Measurements from ENCODE around the gene TNS3.

Gene TNS3

DNA sequence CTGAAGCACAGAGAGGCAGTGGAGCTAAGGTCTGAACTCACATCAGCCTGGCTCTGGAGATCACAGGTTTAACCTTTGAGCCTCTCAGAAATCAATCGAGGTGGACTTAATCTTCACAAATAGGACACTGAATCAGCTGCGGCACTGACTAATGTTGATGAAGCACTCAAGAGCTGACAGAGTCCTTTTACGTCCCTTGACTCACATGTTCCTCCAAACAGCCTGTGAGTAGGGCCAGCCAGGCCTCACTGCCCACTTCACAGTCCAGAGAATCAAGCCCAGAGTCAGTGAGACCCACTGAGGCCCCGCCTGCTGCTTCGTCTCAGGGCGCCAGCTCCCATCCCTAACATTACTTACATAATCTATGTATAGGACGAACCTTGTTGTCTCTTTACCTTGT is 63.1 kb downstream of the TNS3 start:
- DNase-seq, result peak; percentile 10

DNA sequence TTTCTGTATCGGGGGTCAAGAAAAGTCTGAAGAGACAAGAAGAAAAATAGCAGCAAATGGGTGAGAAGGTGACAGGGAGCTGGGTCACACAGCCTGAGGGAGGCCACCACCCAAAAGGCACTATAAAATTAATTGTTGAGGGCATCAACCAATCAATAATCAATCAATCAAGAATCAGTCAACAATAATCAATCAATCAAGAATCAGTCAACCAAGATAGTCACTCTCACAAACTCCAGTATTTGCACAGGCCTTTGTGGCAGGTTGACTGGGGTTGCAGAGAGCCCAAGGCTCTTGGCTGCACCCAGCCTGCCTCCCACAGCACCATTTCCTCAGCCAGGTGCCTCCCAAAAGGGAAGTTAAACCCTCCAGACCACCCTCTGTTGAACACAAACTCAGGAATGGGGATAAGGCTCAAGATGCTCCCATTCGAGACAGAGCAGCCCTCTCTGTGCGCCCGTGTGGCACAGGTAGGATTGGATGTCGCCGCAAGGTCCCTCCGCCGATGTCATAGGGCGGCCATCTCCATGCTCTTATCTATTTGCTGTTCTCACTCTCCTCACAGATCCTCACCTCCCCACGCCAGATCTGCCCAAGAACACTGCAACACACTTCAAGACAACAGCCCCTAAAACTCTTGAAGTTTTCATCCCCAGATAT is 64.0 kb downstream of the TNS3 start:
- DNase-seq, result peak; percentile 8

DNA sequence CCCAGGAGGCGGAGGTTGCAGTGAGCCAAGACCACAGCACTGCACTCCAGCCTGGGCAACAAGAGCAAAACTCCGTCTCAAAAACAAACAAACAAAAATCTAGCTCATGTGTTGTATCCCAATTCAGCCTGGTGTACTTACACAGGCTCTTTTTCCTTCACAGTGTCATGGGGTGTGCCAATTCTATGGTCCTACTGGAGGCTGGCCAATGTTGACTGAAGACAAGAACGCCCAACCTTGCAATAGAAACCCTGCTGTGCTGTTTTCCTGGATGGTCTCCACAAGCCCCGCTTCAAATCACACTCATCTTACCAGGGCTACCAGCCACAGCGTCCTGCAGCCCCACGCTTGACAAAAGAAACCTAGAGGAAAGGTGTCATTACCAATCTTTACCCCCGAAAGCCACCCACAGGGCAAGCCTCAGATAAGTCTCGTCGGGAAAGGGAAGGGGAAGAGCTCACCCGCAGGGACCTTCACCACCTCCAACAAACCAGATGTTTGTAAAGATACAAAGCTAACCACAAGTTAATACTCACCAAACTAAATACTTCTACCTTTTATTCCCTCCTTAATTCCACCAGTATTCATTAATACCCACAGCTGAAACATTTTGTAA is 64.8 kb downstream of the TNS3 start:
- DNase-seq, result peak; percentile 57

DNA sequence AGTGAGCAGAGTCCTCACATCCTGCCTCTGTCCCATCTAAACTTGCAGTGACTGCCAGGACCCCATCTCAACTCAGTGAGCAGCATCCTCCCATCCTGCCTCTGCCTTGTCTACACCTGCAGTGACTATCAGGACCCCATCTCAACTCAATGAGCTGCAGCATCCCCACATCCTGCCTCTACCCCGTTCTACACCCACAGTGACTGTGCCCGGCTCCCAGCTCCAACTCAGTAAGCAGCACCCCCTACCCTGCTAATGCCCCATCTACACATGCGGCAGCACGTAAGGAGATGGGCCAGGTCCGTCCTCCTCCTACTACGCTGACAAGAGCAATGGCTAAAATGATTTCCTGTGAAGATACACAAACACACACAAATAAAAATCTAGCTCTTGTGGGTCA is 65.5 kb downstream of the TNS3 start:
- peak; percentile 3 for DNase-seq

DNA sequence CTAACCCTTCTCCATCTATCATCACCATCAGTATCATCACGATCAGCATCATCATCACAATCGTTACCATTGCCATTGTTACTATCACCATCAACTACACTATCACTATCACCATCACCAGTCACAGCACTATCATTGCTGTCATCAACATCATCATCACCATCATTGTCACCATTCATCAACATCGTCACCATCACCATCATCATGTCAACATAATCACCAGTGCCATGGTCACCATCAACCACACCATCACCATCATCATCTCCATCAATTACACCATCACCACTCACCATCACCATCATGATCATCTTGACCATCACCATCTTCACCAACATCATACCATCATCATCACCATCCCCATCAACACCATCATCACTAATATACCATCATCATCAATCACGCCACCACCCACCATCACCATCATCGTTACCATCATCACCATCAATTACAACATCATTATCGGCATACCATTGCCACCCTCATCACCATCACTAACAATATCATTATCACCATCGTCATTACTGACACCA is 66.5 kb downstream of the TNS3 start:
- DNase-seq, result no peak

DNA sequence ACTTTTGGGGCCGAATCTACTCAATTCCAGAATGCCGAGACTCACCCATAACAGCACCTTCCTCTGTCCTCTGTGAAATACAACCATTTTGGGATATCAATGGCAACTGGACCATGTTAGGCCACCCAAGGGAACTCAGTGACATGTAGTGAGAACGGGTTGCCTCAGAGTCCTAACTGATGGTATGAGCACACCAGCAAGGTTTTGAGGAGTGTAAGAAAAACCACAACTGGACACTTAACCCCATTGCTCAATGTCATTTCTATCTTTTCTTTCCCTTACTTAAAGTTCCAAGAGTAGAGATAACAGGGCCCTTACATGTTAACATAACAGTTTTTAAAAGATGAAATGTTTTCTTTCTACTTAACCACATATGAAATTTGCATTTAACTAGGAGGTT is 67.1 kb downstream of the TNS3 start:
- no peak for DNase-seq

DNA sequence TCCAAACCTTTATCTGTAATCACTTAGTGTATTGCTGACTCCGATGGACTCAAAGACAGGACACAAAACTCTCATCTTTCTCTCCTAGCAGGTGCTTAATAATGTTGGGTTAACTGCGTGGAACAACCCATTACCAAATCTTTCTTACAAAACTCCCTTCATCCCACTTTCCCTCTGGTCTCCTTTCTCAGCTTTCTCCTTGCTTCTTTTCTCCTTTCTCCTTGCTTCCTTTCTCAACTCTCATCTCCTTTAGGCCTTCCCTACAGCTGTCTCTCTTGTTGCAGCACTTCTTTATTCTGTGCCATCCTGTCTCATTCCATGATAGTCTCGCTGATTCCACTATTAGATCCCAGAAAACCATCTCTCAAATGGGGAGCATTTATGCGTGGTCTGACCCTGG is 67.5 kb downstream of the TNS3 start:
- no peak for DNase-seq

DNA sequence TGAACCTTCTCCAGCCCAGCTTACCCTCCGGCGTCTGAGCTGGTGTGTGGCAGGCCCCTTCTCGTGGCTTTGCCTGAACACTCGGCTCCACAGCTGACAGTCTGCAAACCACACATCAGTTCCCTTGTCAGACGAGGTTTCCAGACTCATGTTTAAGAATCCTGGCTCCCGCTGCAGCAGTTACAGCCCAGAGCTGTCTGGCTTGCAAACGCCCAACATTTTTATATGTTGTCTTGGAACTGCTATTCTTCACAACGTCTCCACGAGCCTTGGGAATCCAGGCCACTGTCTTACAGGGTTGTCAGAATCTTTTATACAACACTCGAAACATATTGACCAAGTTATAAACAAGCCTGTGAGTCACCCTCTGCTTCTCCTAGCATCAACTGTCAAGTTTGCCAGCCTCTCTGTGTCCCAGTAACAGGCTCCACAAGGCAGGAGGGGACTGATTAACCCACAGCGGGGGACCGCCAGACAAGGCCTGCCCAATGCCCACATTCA is 68.1 kb downstream of the TNS3 start:
- DNase-seq, result peak; percentile 80

DNA sequence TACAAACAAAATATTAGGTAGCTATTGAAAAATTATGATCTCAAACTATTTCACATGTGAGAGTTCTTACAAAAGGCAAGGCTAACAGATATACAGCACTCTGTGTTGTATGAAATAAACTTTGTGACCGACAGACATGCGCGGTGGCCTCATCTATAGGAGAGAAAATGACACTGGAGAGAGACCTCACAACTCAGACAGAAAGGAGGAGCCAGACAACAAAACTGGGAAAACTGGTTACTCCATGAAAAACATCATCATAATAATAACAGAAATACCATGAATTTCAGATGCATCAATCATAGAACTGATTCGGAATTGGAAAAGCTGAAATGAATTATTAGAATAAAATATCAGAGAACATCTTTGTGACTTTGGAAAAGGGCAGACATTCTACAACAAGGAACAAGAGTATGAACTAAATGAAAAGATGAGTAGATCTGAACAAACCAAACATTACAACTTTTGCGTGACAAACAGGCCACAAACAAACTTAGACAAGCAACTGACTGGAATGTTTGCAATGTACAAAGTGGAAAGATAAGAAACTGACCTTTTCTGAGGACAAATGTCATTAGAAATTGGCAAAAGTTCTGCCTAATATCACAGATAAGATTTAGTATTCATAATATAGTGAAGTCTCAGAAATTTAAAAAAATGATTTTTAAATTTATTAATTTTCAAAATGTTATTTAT is 69.3 kb downstream of the TNS3 start:
- DNase-seq, result no peak

DNA sequence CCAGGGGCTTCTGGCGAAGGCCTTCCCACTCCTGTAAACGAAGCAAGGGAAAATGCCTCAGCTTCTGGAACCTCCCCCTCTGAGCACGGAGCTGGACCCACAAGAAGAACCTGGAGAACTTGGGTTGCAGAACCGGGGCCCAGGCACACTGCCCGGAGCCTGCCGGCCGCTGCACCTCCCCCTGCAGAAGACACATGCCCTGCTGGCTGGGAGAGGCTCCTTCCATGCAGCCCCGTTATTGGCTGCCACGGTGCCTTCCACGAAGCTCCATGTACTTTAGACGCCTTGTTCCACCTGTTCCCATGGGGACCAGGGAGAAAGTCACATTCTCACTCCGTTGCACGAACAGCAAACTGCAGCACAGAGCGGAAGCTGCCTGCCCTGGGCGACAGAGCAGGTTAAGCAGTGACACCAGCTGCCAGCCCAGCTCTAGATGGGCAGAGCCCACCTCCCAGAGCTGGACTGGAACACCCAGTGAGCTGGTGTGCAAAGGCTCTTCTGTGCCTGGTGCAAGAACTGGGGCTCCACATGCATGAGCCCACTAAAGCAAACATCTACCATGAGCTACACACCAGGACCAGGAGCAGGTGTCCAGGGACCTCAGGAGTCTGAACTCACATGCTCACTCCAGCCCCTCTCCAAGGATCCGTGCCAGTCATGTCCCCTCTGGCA is 70.1 kb downstream of the TNS3 start:
- peak; percentile 8 for DNase-seq

DNA sequence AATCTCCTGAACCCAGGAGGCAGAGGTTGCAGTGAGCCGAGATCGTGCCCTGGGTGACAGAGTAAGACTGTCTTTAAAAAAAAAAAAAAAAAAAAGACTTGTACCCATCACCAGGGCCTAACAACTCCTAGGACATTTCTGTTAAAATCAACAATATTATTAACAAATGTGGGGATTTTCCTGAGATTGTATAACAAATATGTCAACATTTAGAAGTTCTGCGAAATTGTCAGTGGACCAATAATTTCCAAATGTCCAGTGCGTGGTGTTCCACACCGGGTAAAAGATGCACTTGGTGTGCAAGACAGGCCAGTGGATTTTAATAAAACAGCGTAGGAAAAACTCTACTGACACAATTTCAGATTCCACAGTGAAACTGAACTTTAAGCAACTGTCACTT is 71.1 kb downstream of the TNS3 start:
- DNase-seq, result no peak

DNA sequence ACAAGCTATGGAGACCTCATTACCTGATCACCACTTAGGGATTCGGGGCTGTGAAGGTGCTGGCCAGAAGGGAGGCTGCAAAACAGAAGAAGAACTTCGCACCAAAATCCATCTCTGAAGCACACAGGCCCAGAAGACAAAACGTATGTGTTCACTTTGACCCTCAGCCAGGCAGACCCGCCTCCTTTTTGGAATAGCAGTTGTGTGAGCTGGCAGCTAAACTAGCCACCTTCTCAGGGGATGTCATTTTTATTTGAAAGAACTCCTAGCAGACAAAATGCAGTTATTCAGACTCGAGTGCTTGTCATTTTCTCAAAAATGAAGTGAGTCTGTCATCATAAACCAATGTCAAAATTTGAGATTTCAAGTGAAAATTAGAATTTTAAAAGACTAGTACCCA is 71.7 kb downstream of the TNS3 start:
- DNase-seq, result no peak

DNA sequence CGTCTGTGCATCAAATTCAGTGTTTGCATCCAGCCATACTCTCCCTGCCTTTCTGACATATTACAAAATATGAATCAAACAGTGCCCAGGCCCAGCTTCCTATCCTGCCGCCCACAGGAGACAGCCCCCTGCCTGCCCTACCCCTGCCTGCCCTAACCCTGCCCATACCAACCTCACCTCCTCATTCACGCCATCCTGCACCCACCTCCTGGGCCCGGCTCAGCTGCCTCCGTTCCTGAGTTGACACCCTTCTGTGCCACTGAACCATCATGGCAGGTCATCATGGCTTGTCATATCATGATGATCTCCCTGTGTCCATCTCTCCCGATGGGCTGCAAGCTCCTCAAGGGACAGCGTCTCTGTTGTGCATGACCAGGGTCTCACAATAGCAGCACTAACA is 72.3 kb downstream of the TNS3 start:
- DNase-seq, result no peak

DNA sequence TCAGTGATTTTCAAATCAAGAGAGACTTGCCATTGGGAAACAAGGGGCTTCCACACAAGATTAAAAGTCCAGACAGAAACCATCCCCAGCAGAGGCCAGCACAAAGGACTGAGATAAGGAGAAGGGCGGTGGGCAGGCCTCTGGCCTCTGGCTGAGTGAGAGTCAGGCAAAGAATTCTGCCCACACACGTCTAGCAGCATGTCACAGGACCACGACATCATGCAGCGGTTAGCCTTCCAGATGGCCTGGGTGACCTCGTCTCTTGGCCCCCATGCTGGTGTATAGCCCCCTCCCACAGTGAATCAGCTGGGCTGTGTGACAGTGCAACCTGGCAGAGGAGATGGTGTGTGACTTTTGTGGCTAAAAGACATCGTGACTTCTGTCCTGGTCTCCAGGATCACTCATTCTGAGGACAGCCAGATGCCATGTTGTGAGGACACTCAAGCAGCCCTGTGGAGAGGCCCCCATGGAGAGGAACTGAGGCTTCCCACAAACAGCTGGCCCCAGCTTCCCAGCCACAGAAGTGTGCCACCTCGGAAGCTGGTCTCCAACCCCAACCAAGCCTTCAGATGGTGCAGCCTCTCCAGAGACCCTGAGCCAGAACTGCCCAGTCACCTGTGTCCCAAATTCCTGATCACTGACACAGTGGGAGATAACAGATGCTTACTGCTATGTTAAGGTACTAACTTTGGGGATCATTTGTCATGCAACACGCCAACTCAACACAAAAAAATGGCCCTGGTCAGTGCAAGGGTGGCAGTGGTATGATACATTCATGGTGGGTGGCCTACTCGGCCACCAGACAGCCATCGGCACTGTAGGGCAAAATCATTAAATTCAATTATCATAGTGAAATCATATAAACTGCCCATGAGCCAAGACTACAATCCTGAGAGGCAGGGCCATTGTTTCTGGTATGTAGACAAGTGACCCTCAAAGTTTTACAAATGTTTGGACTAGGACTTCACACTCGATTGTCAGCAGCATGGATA is 73.2 kb downstream of the TNS3 start:
- no peak for DNase-seq

DNA sequence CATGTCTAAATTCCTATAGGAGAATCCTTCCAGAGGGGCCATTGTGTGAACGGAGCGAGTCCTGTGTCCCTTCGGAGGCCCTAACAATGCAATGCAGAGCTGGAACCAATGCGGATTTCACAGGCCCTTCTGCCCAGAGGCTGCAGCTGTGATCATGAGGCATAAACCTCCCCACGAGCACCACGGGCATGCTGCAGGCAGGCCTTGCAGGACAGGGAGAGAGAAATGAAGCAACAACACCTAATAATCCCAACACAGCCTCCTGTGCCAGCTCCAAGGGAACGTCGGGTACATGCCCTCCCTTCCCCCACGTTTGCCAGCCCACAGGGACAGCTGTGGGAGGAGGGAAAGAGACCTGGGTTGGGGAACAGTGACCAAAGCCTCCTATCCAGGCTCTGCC is 74.4 kb downstream of the TNS3 start:
- DNase-seq, result peak; percentile 54

DNA sequence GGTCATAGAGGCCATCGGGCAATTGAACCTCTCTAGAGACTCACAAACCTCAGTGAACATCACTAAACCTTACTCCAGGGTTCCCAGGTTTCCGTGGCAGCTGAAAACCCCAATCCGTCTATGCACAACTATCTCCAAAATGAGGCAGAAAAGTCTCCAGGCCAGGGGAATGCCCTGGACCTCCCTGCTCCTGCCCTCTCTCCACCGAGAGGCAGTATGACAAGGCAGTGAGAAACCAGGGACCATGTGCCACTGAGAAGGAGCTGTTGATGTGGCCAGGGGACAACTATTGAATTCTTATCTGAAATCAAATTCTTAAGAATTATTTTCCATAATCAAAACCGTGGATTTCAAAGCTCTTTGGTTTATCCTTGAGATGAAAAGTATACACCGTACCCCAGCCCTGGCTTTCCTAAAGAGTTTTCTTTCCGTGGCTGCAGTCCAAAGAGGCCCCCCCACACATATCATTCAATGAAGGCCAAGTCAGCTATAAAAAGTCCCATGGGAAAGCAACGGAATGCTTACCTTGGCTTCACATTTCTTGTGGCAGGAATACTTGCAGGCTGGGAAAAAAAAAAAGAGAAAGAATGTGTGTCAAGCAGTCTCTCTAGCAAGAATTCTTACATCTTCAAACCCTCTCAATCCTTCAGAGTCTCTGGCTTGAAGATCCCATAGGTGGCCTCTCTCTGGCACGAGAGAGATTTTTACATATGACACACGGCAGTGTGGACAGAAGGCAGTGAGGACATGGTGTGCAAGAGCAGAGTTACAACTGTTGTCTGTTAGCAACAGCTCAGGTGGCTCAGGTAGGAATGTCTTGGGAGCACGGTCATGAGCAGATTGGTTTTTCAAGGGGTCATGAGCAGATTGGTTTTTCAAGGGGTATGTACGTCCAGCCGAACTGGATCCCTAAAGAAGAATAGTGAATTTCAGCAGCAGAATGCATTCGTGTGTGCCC is 75.2 kb downstream of the TNS3 start:
- DNase-seq, result peak; percentile 80

DNA sequence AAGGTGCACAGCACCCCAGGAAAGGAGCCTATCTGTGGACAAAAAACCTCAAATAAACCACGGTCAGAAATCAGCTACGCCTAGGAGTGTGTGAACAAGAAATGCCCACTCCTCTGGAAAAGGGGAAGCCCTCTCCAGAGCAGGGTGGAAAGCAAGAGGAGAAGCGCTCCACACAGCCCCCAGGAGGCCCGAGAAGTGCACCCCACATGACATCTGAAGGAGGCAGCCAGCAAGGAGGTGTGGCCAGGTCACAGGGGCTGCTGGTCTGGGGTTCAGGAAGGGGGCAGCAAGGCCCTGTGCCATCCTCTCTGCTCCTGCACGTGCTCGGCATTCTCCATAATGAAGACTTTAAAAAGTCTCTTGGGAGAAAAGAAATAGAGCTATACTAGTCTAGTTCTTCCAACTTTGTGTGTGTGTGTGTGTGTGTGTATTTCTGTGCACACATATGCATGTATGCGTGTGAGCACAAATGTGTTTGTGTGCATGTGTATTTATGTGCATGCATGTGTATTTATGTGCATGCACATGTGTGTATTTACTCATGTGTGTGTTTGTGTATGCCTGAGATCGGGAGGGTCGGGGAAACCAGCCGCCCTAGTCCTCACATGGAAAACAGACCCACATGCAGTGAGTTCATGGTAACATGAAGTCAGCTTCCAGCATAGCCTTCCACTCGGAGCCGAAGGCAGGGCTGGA is 76.5 kb downstream of the TNS3 start:
- no peak for DNase-seq

DNA sequence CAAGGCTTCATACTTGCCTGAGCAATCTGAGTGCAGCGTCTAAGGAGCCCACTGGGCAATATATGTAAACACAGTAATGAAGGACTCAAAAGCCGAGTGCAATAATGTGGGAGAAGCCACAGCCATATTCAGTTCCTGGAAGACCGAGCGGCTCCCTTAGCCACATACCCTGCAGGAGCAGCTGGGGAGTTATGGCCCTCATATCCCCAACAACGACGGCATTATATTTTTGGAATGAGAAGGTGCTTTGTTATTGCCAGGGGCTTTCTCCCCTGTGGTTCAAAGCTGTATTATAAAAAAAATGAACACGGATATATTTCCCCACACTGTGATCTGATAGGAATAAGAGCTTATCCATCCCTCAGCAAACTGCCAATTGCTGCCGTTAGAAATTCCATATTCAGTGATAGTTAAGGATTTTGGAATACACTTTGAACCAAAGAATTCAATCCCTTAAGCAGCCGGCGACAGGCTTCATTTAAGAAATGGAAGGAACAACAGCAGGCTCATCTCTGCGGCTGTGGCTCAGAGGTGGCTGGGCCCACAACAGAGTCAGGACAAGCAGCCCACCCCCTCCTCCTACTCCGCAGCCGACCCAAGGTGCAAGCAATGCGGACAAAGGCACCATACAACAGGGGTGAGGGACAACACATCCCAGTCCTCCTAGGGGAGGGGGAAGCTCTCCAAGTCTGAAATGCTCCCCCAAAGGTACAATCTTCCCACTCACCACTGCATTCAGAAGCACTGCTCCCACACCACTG is 77.2 kb downstream of the TNS3 start:
- no peak for DNase-seq

DNA sequence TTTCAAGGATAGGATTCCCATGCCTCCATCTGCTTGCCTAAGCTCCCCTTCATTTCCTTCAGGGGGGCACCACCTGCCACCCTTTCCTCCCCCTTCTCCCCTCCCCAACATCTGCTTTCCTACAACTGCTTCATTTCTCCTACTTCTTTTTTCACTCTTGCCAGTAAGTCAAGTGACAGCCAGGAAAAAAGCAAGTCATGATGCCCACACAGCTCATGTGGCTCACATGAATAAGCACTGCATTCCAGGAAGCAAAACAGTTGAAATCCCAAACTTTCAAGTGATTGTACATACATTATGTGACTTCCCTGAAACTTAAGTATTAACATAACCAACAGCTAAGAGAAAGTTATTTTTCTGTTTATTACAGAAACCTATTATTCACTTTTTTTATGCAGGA is 78.6 kb downstream of the TNS3 start:
- no peak for DNase-seq

Data from left hindlimb (tissue), 1 donor.